ENCODE measurements around the gene LSS.

The LSS gene

DNA sequence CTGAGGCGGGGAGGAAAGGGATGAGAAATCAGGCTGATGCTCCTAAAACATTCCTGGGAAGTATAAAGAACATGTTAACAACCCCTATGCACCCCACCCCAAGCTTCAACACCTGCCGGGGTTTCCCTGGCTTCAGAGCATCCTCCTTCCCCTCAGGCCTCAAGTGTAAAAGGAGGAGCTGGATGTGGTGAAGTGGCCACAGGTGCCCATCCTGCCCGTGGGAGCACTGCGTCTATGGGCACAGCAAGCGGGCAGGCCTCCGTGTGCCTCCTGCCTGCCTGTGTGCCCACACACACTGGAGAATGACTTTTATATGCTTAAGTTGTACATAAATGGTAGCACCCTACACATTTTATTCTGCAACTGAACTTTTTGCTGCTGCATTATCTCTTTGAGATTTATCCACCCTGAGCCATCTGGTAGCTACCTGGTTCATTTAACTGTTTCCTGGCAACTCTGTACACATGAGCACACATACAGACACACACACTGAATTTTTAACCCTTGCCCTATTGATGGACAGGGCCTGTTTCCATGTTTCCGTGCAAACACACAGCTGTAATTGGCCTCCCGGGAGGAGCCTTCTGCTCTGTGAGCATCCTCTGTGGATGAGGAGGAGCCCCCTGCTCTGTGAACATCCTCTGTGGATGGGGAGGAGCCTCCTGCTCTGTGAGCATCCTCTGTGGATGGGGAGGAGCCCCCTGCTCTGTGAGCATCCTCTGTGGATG is 59.8 kb downstream of the LSS start:
- DNase-seq (ENCODE audit: low spot score) = no peak

DNA sequence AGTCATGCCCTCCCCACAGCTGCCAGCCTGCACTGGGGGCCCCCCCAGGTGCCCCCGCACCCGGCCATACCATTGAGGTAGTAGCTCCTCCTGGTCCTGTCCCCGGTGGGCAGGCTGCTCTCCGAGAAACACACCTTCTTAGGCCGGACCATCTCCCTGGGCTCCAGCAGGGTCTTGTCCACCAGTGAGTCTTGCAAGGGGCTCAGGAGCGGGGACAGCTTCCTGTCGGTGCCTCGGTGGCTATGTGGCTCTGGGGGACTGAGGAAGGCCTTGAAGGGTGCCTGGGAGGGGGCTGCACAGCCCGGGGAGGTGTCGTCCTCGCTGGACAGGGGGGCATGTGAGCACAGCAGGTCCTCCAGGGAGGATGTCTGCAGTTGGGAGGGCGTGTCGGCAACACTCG is 60.3 kb downstream of the LSS start:
- DNase-seq (ENCODE audit: low spot score) = peak; percentile 35

DNA sequence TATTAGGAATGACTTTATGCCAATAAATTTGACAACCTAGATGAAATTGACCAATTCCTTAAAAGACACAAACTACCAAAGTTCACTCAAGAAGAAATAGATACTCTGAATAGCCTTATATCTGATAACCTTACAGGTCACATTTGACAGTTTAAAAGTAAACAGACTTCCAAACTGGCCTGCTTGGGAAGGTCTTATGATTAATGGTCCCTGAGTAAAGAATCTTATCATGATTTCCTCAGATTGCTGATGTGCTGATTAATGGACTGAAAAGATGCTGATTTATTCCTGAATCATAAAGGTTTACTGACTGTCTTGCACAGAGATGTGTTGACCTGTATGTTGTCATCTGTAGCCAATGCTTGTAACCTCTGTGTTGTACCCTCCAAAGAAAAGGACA is 63.5 kb downstream of the LSS start:
- DNase-seq (ENCODE audit: low spot score) = no peak

DNA sequence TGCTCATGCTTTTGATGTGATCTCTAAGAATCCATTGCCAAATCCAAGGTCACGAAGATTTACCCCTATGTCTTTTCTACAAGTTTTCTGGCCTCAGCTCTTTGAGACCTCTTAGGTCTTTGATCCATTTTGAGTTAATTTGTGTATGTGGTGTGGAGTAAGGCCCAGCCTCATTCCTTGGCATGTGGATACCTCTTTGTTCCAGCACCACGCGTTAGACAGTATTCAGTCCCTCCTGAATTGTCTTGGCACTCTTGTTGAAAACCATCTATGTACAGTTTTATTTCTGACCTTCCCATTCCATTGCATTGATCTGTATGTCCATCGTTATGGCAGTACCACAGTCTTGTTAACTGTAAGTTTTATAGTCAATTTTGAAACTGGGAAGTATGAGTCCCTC is 65.2 kb downstream of the LSS start:
- DNase-seq (ENCODE audit: low spot score) = no peak

DNA sequence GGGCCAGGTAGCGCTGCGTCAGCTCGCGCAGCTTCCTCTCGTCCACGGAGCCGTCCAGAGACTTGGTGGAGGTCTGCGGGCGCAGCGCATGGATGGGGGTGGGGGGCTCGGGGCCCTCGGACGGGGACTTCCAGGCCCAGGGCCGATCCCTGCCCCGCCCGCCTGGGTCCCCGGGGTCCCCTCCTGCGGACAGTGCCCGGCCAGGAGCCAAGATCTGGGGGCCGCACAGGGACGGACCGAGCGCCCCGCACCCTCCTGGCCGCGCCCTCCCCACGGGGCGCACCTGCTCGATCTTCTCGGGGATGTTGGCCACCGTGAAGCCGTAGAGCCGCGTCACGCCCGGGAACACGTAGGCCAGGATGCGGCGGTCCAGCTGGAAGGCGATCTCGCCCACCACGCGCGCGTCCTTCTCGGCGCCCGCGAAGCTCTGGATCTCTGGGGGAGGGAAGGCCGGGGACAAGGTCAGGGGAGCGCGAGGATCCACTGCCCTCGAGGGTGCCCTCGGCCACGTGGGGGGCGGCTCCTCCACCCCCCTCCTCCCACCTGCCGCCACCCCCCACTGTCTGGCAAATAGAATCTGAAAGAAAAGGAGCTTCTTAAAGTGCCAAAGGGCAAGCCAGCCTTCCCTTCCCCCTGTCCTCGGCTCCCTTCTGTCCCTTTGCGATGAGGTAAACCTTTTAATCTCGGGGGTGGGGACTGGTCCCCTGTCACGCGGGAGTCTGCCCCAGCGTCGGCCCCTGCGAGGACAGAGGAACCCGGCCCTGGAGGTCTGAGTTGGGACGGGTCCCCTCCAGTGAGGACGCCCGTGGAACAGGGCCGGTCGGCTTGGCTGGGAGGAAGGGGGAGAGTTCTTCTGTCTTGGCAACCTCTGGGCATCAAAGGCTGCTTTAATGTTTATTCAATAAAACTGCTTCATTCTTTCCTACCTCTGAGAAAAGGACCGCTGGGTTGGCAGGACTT is 66.7 kb downstream of the LSS start:
- peak; percentile 41 for DNase-seq (ENCODE audit: low spot score)

DNA sequence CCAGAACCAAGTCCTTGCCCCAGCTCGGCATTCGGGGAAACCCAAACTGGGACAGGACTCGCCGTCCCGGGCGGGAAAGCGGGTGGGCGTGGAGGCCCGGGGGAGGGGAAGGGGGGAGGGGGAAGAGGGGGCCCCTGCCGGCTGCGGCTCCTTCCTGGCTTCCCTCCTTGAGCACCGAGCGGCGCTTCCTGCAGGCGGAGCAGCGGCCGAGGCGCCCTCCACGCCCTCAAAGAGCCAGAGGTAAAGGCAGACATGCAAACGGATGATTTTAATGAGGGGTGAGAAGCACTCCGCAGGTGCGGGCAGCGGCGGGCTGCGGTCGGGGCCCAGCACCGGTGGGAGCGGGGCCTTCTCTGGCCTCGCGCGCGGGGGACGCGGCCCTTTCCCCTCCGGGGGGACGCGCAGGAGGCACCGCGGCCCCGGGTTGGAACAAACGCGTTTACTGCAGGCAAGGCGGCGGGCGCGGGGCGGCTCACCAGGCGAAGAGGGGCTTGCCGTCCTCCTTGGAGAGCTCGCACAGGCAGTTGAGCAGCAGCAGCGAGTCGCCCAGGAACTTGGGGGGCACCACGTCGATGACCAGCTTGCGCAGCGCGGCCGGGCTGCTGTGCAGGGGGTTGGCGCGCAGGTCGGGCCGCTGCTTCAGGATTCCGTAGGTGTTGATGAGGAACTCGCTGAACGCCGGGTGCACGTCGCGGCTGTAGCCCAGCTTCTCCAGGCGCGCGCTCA is 67.5 kb downstream of the LSS start:
- DNase-seq (ENCODE audit: low spot score) = peak; percentile 37

DNA sequence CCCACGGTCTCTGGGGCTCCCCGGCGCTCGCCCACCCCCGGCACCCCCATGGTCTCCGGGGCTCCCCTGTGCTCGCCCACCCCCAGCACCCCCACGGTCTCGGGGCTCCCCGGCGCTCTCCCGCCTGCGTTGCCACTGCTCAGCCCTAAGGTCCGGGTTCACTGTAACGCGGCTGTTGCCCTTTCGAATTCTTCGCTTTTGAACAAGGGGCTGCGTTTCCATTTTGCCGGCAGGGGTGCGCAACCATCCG is 68.0 kb downstream of the LSS start:
- DNase-seq (ENCODE audit: low spot score) = peak; percentile 43

DNA sequence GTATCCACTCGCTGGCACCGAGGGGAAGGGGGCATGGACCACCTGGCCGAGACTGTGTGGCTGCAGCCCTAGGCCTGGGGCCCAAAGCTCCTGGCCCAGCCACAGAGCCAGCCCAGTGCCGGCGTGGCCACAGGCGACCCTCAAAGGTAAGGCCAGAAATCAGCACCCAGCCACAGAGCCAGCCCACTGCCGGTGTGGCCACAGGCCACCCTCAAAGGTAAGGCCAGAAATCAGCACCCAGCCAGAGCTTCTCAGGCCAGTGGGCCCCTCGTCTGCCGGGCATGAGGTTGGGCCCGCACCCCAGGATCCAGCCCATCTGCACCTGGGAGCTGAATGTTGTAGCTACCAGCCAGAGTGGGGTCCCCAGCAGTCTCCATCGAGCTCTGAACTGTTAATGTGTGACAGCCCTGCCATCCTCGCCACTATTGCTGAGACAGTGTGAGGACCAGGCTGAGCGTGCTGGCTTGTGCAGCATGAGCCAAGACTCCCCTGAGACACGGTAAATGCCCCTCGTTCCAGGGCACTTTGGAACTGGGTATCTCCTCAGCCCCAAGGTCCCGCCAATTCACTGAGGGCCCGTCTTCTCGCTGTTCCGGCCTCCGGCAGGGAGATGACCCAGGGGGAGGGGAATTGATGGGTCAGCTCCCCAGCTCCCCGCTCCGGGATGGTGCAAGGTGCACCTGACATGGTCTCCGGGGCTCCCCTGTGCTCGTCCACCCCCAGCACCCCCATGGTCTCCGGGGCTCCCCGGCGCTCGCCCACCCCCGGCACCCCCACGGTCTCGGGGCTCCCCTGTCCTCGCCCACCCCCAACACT is 68.5 kb downstream of the LSS start:
- peak; percentile 41 for DNase-seq (ENCODE audit: low spot score)

DNA sequence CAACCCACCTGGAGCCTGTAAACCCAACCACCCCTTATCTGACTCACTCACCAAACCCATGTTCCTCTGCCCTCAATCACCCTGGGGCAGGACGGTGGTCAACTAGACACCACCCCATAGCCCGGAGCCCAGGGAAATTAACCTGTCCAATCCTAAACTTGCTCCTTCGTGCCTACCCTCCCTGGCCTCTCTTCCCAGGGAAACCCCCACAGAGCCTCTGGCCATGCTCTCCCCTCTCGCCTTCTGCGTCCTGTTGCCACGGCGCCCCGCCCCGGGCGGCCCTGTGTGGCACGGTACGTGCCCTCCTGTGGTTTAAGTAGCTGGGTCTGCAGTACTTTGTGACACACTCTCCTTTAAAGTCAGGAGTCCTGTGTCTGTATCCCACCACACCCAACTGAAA is 69.2 kb downstream of the LSS start:
- peak; percentile 43 for DNase-seq (ENCODE audit: low spot score)

DNA sequence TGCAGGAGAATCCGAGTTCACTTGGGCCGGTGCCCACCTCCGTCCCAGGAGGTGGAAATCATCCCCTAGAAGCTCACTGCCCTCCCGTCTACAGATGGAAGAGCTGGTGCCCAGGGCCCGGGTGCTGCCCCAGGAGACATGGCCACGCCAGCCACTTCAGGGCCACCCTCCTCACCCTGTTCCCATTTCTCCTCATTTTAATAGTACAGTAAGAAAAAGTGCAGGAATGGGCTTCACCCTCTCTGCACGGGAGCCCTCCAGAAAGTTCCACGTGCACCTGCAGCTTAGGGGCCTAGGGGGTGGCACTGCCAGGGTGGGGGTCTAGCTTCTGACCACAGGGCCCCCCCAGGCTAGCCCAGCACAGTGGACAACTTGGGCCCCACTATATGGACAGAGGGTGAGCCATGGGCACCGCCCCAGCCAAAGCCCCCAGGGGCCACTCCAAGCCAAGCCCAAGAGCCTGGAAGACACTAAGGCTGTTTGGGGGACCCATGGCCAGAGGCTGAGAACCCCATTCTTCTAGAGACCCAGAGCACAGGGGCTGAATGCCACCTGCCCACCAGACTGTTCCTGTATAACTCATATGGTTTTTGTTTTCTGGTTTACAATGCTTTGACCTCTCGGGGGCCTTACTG is 69.8 kb downstream of the LSS start:
- peak; percentile 36 for DNase-seq (ENCODE audit: low spot score)

DNA sequence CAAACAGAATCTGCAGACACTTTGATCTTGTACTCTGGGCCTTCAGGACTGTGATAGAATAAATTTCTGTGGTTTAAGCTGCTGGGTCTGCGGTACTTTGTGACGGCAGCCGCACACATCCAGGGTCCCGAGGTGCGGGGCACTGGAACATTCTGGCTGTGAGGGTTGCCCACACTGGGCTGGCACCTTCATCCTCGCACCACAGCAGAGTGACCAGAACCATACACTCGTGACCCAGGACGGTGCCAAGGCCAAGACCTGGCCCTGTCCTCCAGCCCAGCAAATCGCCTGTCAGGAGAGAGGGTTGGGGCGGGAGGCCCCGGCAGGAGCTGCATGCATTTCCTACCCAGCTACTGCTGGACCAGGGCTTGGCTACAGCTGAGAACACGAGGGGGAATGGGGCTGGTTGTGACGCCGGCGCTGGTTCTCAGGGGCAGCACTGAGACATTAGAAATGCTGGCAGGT is 70.6 kb downstream of the LSS start:
- DNase-seq (ENCODE audit: low spot score) = no peak

DNA sequence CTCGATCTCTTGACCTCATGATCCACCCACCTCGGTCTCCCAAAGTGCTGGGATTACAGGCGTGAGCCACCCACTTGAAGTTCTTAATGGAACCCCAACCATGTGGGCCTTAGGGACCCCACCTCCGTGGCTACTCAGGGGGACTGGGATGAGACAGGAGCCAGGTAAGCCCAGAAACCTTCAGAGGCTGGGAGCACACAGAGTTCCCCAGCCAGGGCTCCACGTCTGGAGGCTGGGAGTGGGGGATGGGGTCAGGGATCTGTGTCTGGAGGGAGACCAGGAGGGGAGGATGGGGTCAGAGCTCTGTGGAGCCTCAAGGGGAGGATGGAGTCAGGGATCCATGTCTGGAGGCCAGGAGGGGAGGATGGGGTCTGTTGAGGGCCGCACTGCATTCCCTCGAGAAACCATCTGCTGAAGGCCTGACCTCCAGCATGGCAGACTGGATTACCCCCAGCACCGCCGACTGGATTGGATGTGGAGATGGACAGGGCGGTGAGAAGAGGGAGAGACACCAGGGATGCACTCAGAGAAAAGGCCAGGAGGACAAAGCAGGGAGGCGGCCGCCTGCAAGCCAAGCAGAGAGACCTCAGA is 71.1 kb downstream of the LSS start:
- DNase-seq (ENCODE audit: low spot score) = peak; percentile 33

DNA sequence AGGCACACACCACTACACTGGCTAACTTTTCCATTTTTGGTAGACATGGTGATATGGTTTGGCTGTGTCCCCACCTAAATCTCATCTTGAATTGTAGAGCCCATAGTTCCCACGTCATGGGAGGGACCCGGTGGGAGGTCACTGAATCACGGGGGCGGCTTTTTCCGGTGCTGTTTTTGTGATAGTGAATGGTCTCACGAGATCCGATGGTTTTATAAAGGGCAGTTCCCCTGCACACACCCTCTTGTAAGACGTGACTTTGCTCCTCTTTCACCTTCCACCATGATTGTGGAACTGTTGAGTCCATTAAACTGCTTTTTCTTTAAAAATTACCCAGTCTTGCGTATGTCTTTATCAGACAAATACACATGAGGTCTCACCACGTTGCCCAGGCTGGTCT is 71.9 kb downstream of the LSS start:
- DNase-seq (ENCODE audit: low spot score) = peak; percentile 21

DNA sequence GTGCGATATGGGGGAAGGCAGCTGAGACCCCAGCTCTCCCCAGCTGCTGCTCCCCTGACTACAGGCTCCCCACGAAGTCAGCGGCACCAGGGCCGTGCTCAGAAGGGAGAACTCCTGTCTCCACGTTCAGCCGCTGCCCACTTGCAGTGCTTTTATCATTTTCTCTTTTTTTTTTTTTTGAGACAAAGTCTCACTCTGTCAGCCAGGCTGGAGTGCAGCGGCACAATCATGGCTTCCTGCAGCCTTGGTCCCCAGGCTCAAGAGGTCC is 72.3 kb downstream of the LSS start:
- DNase-seq (ENCODE audit: low spot score) = peak; percentile 19

DNA sequence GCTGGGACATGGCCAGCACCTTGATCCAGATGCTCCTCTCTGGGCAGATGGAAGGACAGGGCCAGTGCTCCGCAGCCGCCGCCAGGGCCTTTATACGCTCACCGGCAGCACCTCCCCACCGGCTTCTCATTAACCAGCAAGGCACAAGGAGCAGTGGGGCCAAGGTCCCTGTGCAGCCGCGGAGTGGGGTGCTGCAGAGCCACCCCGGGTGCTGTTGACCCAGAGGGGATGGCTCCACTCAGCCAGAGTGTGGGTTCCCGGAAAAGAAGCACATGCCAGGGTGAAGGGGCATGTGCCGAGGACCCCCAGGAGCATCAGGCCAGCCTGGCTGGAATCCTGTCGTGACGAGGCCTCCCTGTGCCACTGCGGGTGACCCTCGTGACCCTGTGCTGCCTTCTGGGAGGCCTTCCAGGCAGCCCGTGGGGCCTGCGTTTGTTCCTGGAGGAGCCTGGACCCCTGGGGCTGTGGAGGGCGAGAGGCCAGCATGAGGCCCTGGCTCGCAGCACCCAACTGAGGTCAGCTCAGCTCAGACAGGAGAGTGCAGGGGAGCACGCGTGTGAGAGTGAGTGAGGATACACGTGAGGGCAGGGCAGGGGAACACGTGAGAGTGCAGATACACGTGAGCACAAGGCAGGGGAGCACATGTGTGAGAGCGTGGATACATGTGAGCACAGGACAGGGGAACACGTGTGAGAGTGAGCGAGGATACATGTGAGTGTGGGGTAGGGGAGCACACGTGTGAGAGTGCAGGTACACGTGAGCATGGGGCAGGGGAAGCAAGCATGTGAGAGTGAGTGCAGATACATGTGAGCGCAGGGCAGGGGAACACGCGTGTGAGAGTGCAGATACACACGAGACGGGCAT is 72.8 kb downstream of the LSS start, which contains the start of gene FTCD:
Gene FTCD (minus strand): TSS at position 66 of the 864 bp plus-strand sequence. CDS start 56 bp downstream, at position 10.
- peak; percentile 47 for DNase-seq (ENCODE audit: low spot score)

DNA sequence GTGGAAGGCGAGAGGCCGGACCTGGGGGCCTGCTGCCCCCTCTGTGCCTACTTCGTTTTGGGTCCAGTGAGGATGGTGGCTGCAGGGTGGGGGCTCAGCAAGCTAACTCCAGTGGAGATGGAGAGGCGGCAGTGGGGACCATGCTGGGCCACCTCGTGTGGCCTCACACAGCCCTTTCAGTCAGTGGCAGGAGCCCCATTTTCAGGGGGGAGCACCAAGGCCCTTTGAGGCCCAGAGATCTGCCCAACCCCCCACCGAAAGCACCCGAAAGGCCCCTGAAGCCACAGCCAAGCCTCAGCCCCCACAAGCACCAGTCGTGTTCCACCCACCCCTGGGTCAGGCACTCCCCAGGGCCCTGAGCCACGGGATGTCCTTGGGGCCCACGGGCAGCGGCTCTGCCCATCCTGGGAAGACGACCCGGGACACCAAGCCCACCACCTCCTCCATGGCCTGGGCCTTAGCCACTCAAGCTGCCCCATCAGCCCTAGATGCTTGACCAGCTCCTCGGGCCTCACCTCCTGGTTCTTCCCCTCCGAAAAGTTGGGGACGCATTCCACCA is 73.5 kb downstream of the LSS start:
- peak; percentile 48 for DNase-seq (ENCODE audit: low spot score)

DNA sequence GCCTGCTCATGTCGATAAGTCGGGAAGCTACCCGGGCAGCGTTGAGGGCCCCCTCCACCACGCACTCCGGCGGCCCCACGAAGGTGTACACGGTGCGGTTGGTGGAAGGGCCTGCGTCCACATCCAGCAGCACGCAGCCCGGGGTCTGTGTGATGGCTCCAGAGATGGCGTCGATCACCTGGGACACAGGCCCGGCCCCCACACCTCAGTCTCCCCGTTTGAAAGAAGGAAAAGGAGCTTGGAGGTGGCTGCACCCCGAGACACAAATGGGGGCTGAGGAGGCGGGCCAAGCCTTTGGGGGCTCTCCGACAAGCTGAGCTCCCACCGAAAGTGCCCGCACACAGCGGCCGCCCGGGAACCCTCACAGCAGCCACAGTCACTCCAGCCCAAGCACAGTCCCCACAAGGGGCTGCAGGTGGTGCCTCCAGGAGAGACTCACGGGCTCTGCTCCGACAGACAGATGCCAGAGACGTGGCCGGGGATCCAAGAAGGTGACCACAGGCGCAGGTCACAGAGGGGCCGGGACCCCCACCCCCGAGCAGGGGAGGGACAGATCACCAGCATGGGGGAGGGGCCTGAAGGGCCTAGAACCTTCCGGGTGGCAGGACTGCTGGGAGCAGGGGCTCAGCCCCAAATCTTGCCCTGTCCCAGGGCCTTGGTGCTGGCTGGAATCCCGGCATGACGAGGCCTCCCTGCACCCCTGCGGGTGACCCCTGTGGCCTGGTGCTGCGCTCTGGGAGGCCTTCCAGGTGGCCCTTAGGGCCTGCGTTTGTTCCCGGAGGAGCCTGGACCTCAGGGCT is 74.2 kb downstream of the LSS start:
- no peak for DNase-seq (ENCODE audit: low spot score)

DNA sequence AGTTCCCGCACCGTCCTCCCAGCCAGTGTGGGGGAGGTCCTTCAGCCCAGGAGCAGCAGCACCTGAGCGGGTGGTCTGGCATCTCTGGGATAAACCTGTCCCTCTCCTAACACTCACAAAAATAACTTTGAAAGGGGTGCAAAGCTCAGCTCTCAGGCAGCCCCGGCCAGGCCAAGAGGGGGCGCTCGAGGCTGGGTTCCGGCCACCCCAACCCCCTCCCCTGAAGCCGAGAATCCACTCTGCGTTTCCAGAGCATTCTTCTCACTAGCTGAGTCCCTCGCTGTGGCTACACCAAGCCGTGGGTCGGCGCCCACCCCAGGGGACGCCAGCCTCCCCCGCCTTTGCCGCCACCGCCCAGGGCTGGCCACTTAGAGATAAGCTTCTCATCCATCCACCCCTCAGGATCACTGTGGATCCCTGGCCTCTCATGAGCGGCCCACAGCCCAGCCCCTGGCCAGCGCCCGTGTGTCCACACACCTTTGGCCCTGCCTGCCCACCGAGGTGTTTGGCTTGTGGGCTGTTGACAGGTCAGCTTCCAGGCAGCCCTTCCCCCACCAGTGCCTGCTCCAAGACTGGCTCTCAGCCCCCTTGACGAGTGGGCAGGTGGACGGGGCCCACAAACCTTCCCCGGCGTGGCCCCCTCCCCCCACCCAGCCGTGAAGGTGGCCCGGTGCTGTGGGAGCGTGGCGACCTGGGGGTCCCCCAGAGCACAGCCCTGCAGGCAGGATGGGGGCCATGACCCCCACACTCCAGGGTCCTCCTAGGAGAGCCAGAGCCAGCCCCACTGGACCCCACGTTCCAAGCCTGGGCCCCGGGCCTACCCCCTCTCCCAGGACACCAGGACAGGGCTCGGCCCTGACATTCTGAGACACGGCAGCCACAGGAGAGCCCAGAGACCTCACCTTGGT is 75.1 kb downstream of the LSS start:
- peak; percentile 84 for DNase-seq (ENCODE audit: low spot score)
